WERI-Rb-1 (cell line): ENCODE measurements around the gene ANGPTL2.

ENCODE experiments used
- DNase-seq: peaks from one replicate; pipeline ENCODE4 v3.0.0-alpha.2; 2020
- H3K27ac ChIP-seq: fragments of 250-450 bp; sonication (Bioruptor Pico); 2 replicates; pipeline ENCODE4 v1.5.1; 2020; ENCODE audit warnings: mild to moderate bottlenecking, moderate library complexity
- H3K27me3 ChIP-seq: fragments of 250-450 bp; sonication (Bioruptor Pico); 2 replicates; pipeline ENCODE4 v1.5.1; 2021; ENCODE audit warnings: mild to moderate bottlenecking, low read depth, moderate library complexity; ENCODE audit not compliant: insufficient read depth, severe bottlenecking
- H3K36me3 ChIP-seq: fragments of 250-450 bp; sonication (Bioruptor Pico); 2 replicates; pipeline ENCODE4 v1.5.1; 2020; ENCODE audit warnings: mild to moderate bottlenecking, moderate library complexity
- H3K4me3 ChIP-seq: 2 replicates; pipeline ENCODE4 v1.5.1; 2011; ENCODE audit warnings: low read depth, mild to moderate bottlenecking, control low read depth, low read length
- H3K9me3 ChIP-seq: fragments of 250-450 bp; sonication (Bioruptor Pico); 2 replicates; pipeline ENCODE4 v1.5.1; 2021; ENCODE audit warnings: mild to moderate bottlenecking, moderate library complexity; ENCODE audit not compliant: severe bottlenecking
- CTCF ChIP-seq: IDR thresholded peaks from 2 replicates; pipeline ENCODE4 v1.5.1; 2011; ENCODE audit warnings: low read depth, mild to moderate bottlenecking, control low read depth, inconsistent platforms, low read length

Gene ANGPTL2

GRCh38 chr9:127055745-127056402, 66.6 kb downstream of the ANGPTL2 start:
- Histone ChIP-seq H3K27me3 (no peaks in the 10 kb centered on the region), H3K27ac (no peak overlapping the region), H3K36me3 (peaks cover 18% of the 10 kb centered on the region), H3K4me3 (no peak overlapping the region), H3K9me3 (no peaks in the 10 kb centered on the region)
- no peak for DNase-seq
- TF ChIP-seq CTCF, result no peak

- Histone ChIP-seq H3K36me3 (peaks cover 18% of the 10 kb centered on the region), H3K4me3 (no peak overlapping the region), H3K27me3 (no peaks in the 10 kb centered on the region), H3K9me3 (no peaks in the 10 kb centered on the region), H3K27ac (no peak overlapping the region)
- DNase-seq, result no peak
- no peak for TF ChIP-seq CTCF
Measured at GRCh38 chr9:127053960-127054359, 68.5 kb downstream of the ANGPTL2 start.

GRCh38 chr9:127053057-127053821, 69.2 kb downstream of the ANGPTL2 start:
- no peaks in the 10 kb centered on the region for H3K27me3 ChIP-seq

GRCh38 chr9:127051881-127052595, 70.4 kb downstream of the ANGPTL2 start:
- no peak for TF ChIP-seq CTCF
- no peak for DNase-seq
- Histone ChIP-seq H3K36me3 (peaks cover 15% of the 10 kb centered on the region), H3K9me3 (no peaks in the 10 kb centered on the region), H3K4me3 (no peak overlapping the region), H3K27me3 (no peaks in the 10 kb centered on the region), H3K27ac (no peak overlapping the region)

More at GRCh38 chr9:127053057-127053821, 69.2 kb downstream of the ANGPTL2 start:
- H3K27ac ChIP-seq, result no peak overlapping the region
- peaks cover 15% of the 10 kb centered on the region for H3K36me3 ChIP-seq
- no peak overlapping the region for H3K4me3 ChIP-seq
- DNase-seq, result no peak
- no peaks in the 10 kb centered on the region for H3K9me3 ChIP-seq
- TF ChIP-seq CTCF, result no peak

GRCh38 chr9:127050591-127051001, 71.8 kb downstream of the ANGPTL2 start:
- no peaks in the 10 kb centered on the region for H3K9me3 ChIP-seq
- no peak overlapping the region for H3K4me3 ChIP-seq
- H3K27ac ChIP-seq, result no peak overlapping the region
- H3K27me3 ChIP-seq, result no peaks in the 10 kb centered on the region
- peaks cover 15% of the 10 kb centered on the region for H3K36me3 ChIP-seq
- no peak for DNase-seq
- no peak for TF ChIP-seq CTCF
